HCT116 (cell line): ENCODE data around the gene WWP2. TPM values are rescaled to one million over a fixed set of nuclear protein-coding genes. Genes with fewer than 3 reads are reported as not detected.

Experiments
- ATAC-seq: fragments of 200-7000 bp; cut with Tn5 transposase; 2 replicates; pipeline ENCODE4 v1.9.1; 2020; ENCODE audit warnings: mild to moderate bottlenecking, moderate library complexity
- BruUV-seq: library from RNA; stranded (reverse); fragments of 400-500 nt; replicated peaks from 2 replicates; lab custom pipeline; 2021; lab: Mats Ljungman, UMichigan
- CTCF ChIA-PET: fragments of 300-600 bp; sonication (Branson Sonifier 250); formaldehyde crosslinking; loops from one replicate; lab custom pipeline; 2021; ENCODE audit warnings: antibody characterized with exemption; lab: Charles Lee
- POLR2A ChIA-PET: fragments of 300-600, 350-600 bp; sonication (Branson Sonifier 250); formaldehyde crosslinking; loops from one replicate; lab custom pipeline; 2021; ENCODE audit warnings: antibody characterized with exemption; lab: Charles Lee
- RAD21 ChIA-PET, 2 experiments: fragments of 300-600 bp; sonication (Branson Sonifier 250); formaldehyde crosslinking; loops; one replicate each; lab custom pipeline; 2023; ENCODE audit warnings: low total read pairs in 2 of 2; ENCODE audit not compliant: uncharacterized antibody in 2 of 2, unreplicated experiment in 2 of 2, low non-redundant PET in 1 of 2; lab: Charles Lee
- DNase-seq: peaks from one replicate; pipeline ENCODE4 v3.0.0-alpha.2; 2010; ENCODE audit warnings: low read depth, low spot score
- H2AFZ ChIP-seq: fragments of 200-600 bp; shearing (Covaris generic), sonication (generic); 2 replicates; pipeline ENCODE4 v1.6.1; 2017; ENCODE audit warnings: low read depth, mixed run types, mixed read lengths, antibody characterized with exemption, low read length; ENCODE audit not compliant: poor library complexity, severe bottlenecking
- H3K27ac ChIP-seq: 2 replicates; pipeline ENCODE4 v1.5.1; 2012; ENCODE audit warnings: low read depth, low read length
- H3K27me3 ChIP-seq: fragments of 200-600 bp; sonication (generic); 2 replicates; pipeline ENCODE4 v1.6.1; 2016; ENCODE audit warnings: mixed run types, low read length, mixed read lengths; ENCODE audit not compliant: insufficient read depth
- H3K36me3 ChIP-seq, 2 experiments: fragments of 200-500 bp in 1 of 2; fragments of 200-600 bp in 1 of 2; sonication (Bioruptor generic) in 1 of 2; sonication (generic) in 1 of 2; 2 replicates each; pipeline versions ENCODE4 v1.5.1 to v1.6.1; 2014 to 2016; ENCODE audit warnings: low read length in 2 of 2, inconsistent platforms in 1 of 2, mixed read lengths in 1 of 2, mixed run types in 1 of 2; ENCODE audit not compliant: insufficient read depth in 2 of 2, control insufficient read depth in 1 of 2
- H3K4me1 ChIP-seq, 2 experiments: fragments of 200-600 bp in 1 of 2; sonication (generic) in 1 of 2; 2 replicates each; pipeline versions ENCODE4 v1.5.1 to v1.6.1; 2012 to 2017; ENCODE audit warnings: low read length in 2 of 2, inconsistent platforms in 1 of 2, mild to moderate bottlenecking in 1 of 2, mixed read lengths in 1 of 2, mixed run types in 1 of 2, moderate library complexity in 1 of 2; ENCODE audit not compliant: insufficient read depth in 2 of 2, control insufficient read depth in 1 of 2
- H3K4me2 ChIP-seq: fragments of 200-600 bp; sonication (generic); 2 replicates; pipeline ENCODE4 v1.6.1; 2017; ENCODE audit warnings: mixed run types, low read length, mixed read lengths
- H3K4me3 ChIP-seq, 2 experiments: fragments of 200-600 bp in 1 of 2; sonication (generic) in 1 of 2; replicated peaks in 1 of 2; 2 replicates each; pipeline ENCODE4 v1.5.1; 2011 to 2016; ENCODE audit warnings: low read length in 2 of 2, control low read depth in 1 of 2, low read depth in 1 of 2, mild to moderate bottlenecking in 1 of 2, mixed read lengths in 1 of 2, mixed run types in 1 of 2
- H3K79me2 ChIP-seq: fragments of 200-600 bp; sonication (generic); 2 replicates; pipeline ENCODE4 v1.6.1; 2017; ENCODE audit warnings: mild to moderate bottlenecking, mixed run types, low read length, moderate library complexity, mixed read lengths; ENCODE audit not compliant: insufficient read depth
- H3K9ac ChIP-seq: fragments of 200-600 bp; sonication (generic); 2 replicates; pipeline ENCODE4 v1.6.1; 2016; ENCODE audit warnings: low read length, mixed read lengths
- H3K9me2 ChIP-seq: fragments of 200-600 bp; sonication (generic), shearing (Covaris generic); 2 replicates; pipeline ENCODE4 v1.6.1; 2017; ENCODE audit warnings: mixed run types, mild to moderate bottlenecking, moderate library complexity; ENCODE audit not compliant: insufficient read depth
- H3K9me3 ChIP-seq, 2 experiments: fragments of 200-500 bp in 1 of 2; fragments of 200-600 bp in 1 of 2; sonication (Bioruptor generic) in 1 of 2; sonication (generic) in 1 of 2; 2 replicates each; pipeline ENCODE4 v1.6.1; 2014 to 2017; ENCODE audit warnings: low read length in 2 of 2, mixed read lengths in 2 of 2, inconsistent platforms in 1 of 2, low read depth in 1 of 2, mild to moderate bottlenecking in 1 of 2, mixed run types in 1 of 2, moderate library complexity in 1 of 2; ENCODE audit not compliant: control insufficient read depth in 1 of 2, insufficient read depth in 1 of 2
- H4K20me1 ChIP-seq: fragments of 200-600 bp; sonication (generic), shearing (Covaris generic); 2 replicates; pipeline ENCODE4 v1.6.1; 2017; ENCODE audit warnings: mixed run types, mild to moderate bottlenecking, moderate library complexity; ENCODE audit not compliant: insufficient read depth
- CEBPB ChIP-seq: IDR thresholded peaks from 2 replicates; pipeline ENCODE4 v1.6.1; 2012; ENCODE audit warnings: low read depth
- EGR1 ChIP-seq: IDR thresholded peaks from 2 replicates; pipeline ENCODE4 v1.6.1; 2012; ENCODE audit warnings: low read depth
- ELF1 ChIP-seq: IDR thresholded peaks from 2 replicates; pipeline ENCODE4 v1.6.1; 2012; ENCODE audit warnings: low read depth, borderline replicate concordance
- EZH2 ChIP-seq: fragments of 200-600 bp; sonication (generic); IDR thresholded peaks from 2 replicates; pipeline ENCODE4 v1.6.1; 2017; ENCODE audit warnings: antibody characterized with exemption, mixed run types
- JUND ChIP-seq: IDR thresholded peaks from 2 replicates; pipeline ENCODE4 v1.6.1; 2012
- POLR2A ChIP-seq: IDR thresholded peaks from 2 replicates; pipeline ENCODE4 v1.7.0; 2011; ENCODE audit warnings: borderline replicate concordance; ENCODE audit not compliant: insufficient read depth, insufficient read length; ENCODE audit errors: extremely low read depth
- POLR2AphosphoS5 ChIP-seq: IDR thresholded peaks from 2 replicates; pipeline ENCODE4 v1.6.1; 2011; ENCODE audit warnings: mild to moderate bottlenecking, low read depth, low read length, moderate library complexity
- SP1 ChIP-seq: IDR thresholded peaks from 2 replicates; pipeline ENCODE4 v1.6.1; 2012; ENCODE audit warnings: low read depth
- YY1 ChIP-seq: IDR thresholded peaks from 2 replicates; pipeline ENCODE4 v1.6.1; 2011; ENCODE audit warnings: low read length, low read depth, moderate library complexity, mild to moderate bottlenecking; ENCODE audit not compliant: insufficient replicate concordance; ENCODE audit errors: extremely low read depth
- ZBTB33 ChIP-seq: IDR thresholded peaks from 2 replicates; pipeline ENCODE4 v1.6.1; 2011; ENCODE audit warnings: mild to moderate bottlenecking, low read length, moderate library complexity; ENCODE audit not compliant: insufficient replicate concordance; ENCODE audit errors: extremely low read depth
- intact Hi-C: fragments of 100-400 bp; cut with micrococcal nuclease; formaldehyde crosslinking; loops from 2 replicates; pipeline ENCODE4 v1.10.0; 2022
- total RNA-seq: library from RNA; stranded (reverse); gene quantifications from one replicate; pipeline ENCODE4 v1.2.1, GENCODE V29; 2021; ENCODE audit not compliant: unreplicated experiment
- TF ChIP-seq, protein P1 (sequence below), 3 experiments: fragments of 200-600 bp in 1 of 3; sonication (generic) in 1 of 3; IDR thresholded peaks in 2 of 3; conservative IDR thresholded peaks in 1 of 3; 2 replicates each; pipeline ENCODE4 v1.5.1; 2012 to 2017; ENCODE audit warnings: low read depth in 2 of 3, low read length in 2 of 3, antibody characterized with exemption in 1 of 3, borderline replicate concordance in 1 of 3, control low read depth in 1 of 3, mild to moderate bottlenecking in 1 of 3, mixed read lengths in 1 of 3, mixed run types in 1 of 3, moderate library complexity in 1 of 3; ENCODE audit not compliant: insufficient read depth in 1 of 3
- TF ChIP-seq, protein P2 (sequence below): IDR thresholded peaks from 2 replicates; pipeline ENCODE4 v1.6.1; 2012

WWP2 gene
- total RNA-seq, 1 experiment from 2014 or later, result 44.2 TPM

- peaks cover 77 to 88% of the 10 kb centered on the region in 2 experiments for H3K36me3 ChIP-seq
- peaks cover 98% of the 10 kb centered on the region for H3K79me2 ChIP-seq
- H3K9me3 ChIP-seq, result no peaks in the 10 kb centered on the region
- no peak overlapping the region for H3K4me2 ChIP-seq
- no peak overlapping the region for H2AFZ ChIP-seq
- H3K9ac ChIP-seq, result no peak overlapping the region
- RAD21 ChIA-PET, result no interaction called here
- CTCF ChIA-PET, result no interaction called here
- no peaks in the 10 kb centered on the region for H4K20me1 ChIP-seq
- no peaks in the 10 kb centered on the region for H3K4me1 ChIP-seq
- H3K4me3 ChIP-seq, result no peak overlapping the region
- H3K9me2 ChIP-seq, result no peaks in the 10 kb centered on the region
- DNase-seq (no peak), ATAC-seq (no peak)
- H3K27ac ChIP-seq, result no peak overlapping the region
- BruUV-seq, result no TSS peak
- no peaks in the 10 kb centered on the region for H3K27me3 ChIP-seq
- intact Hi-C loops, result no loop called here
- TF ChIP-seq ELF1, result no peak
- TF ChIP-seq, protein P1, sequence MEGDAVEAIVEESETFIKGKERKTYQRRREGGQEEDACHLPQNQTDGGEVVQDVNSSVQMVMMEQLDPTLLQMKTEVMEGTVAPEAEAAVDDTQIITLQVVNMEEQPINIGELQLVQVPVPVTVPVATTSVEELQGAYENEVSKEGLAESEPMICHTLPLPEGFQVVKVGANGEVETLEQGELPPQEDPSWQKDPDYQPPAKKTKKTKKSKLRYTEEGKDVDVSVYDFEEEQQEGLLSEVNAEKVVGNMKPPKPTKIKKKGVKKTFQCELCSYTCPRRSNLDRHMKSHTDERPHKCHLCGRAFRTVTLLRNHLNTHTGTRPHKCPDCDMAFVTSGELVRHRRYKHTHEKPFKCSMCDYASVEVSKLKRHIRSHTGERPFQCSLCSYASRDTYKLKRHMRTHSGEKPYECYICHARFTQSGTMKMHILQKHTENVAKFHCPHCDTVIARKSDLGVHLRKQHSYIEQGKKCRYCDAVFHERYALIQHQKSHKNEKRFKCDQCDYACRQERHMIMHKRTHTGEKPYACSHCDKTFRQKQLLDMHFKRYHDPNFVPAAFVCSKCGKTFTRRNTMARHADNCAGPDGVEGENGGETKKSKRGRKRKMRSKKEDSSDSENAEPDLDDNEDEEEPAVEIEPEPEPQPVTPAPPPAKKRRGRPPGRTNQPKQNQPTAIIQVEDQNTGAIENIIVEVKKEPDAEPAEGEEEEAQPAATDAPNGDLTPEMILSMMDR (IDR thresholded peaks at IDR 0.05 in 2 of 3, conservative IDR thresholded peaks at IDR 0.05 in 1 of 3; ENCODE audit: borderline replicate concordance in 1 of 3, insufficient read depth in 1 of 3, low read depth in 2 of 3, low read length in 2 of 3), result no peak
- no peak for TF ChIP-seq POLR2A
- TF ChIP-seq POLR2AphosphoS5, result no peak
- POLR2A ChIA-PET, result no interaction called here
Measured at GRCh38 chr16:69747115-69747514, 15.0 kb upstream of the WWP2 start.

DNA sequence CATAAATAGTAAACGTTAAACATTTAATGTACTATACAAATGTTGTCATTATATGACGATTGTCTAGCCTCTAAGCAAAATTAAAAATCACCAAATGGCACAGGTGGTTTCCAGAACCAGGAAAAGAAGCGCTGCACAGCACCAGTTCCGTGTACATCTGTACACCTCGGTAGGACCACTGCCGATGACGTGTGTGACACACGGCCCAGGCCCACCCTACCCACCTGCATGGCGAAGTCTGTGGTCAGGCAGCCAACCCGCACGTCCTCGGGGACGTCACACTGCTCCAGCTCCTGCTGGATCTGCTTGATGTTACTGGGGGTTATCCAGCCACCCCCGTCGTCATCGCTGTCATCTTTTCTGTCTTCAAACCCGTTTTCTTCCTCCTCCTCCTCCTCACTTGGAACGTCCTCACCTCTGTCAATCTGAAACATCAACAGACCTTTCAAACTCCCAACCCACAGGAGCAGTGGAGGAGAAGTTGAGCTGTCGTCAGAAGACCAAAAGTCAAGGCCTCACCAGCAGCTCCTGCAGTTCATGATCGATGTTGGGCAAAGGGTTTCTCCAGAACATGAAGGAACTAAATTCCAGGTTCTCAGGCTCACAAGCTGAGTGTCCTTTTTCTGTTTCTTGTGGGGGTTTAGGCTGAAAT, 13.3 kb upstream of the WWP2 start:
- H3K79me2 ChIP-seq, result peaks cover 99% of the 10 kb centered on the region
- H3K4me1 ChIP-seq, result peaks cover 5 to 8% of the 10 kb centered on the region in 2 experiments
- H3K27me3 ChIP-seq, result no peaks in the 10 kb centered on the region
- H3K4me3 ChIP-seq, result no peak overlapping the region
- CTCF ChIA-PET, result no interaction called here
- POLR2A ChIA-PET, result no interaction called here
- H4K20me1 ChIP-seq, result no peaks in the 10 kb centered on the region
- no peak overlapping the region for H3K9ac ChIP-seq
- H3K4me2 ChIP-seq, result no peak overlapping the region
- no TSS peak for BruUV-seq
- H2AFZ ChIP-seq, result no peak overlapping the region
- peaks cover 67 to 82% of the 10 kb centered on the region in 2 experiments for H3K36me3 ChIP-seq
- DNase-seq, result no peak
- RAD21 ChIA-PET, result no interaction called here
- H3K9me3 ChIP-seq, result no peaks in the 10 kb centered on the region
- ATAC-seq, result no peak
- intact Hi-C loops, result no loop called here
- no peak overlapping the region for H3K27ac ChIP-seq
- no peaks in the 10 kb centered on the region for H3K9me2 ChIP-seq
- TF ChIP-seq ZBTB33, result no peak
- TF ChIP-seq EZH2, result no peak
- no peak for TF ChIP-seq SP1
- no peak for TF ChIP-seq EGR1
- TF ChIP-seq CEBPB, result no peak
- TF ChIP-seq POLR2A, result no peak
- no peak for TF ChIP-seq JUND
- TF ChIP-seq, protein P2, sequence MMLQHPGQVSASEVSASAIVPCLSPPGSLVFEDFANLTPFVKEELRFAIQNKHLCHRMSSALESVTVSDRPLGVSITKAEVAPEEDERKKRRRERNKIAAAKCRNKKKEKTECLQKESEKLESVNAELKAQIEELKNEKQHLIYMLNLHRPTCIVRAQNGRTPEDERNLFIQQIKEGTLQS, result no peak
- TF ChIP-seq YY1, result no peak
